Hematopoietic multipotent progenitor cell treated with erythropoietin and hydrocortisone succinate and interleukin-3 and kit ligand, for 6 days (in vitro differentiated cells): Measurements from ENCODE around the gene IL11.

Experiments
- DNase-seq: peaks from one replicate; pipeline ENCODE4 v3.0.0-alpha.2; 2015

Gene IL11

DNA sequence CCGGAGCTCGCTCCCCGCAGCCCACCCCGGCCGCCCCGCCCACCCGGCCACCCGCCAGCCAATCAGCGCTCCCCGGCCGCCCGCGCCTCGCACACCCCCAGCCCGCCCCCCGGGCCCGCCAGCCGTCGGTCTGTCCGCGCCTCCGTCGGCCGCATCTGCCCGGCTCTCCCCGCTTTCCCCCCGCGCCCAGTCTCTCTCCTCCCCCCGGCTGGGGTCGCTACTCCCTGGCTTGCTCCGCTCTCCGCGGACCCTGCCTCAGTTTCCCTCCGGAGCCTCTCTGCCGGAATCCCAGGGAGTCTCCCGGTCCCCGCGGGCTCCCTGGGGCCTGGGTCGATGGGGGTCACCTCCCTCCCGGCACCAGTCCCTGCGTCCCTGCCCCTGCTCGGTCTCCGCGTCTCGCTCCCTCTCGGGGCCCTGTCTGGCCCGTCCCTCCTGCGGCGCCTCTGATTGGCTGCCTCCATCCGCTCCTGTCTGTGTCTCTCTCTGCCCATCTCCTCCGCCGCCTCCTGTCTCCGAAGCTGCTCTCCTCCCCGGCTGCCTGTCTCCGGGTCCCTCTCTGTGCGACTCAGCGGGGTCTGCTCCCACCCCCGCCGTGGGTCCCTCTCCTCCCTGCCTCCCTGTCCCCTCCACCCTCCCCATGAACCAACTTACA is 484 bp downstream of the IL11 start:
- peak; percentile 57 for DNase-seq

DNA sequence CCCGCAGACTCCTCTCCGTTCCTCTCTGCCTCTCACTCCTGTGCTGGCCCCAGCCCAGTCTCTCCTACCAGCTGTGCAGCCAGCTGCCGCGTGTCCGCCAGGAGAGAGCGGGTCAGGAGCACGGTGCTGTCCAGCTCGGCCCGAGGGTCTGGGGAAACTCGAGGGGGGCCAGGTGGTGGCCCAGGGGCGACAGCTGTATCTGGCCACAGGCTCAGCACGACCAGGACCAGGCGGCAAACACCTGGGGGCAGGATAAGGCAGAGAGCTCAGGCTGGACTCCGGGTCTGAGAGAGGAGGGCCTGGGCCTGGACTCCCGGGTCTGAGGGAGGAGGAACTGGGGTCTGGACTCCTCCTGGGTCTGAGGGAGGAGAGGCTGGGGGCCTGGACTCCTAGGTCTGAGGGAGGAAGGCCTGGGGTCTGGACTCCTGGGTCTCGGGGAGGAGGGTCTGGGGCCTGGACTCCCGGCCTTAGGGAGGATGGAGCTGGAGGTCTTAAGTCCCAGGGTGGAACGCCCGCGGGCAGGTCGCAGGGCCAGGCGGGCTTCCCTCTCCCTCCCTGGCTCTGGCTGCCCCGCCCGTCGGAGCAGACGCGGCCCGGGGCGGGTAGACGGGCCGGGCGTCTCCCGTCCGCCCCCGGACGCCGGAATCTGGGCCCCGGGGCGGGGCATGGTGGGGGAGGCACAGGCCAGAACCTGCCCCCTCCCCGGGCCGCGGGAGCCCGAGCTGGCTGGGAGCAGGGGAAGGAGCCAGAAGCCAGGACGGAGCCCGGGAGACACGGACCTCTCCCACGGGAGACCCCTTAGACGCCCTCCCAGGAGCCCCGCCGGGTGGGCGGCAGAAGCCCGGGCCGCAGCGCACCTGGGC is 1.3 kb downstream of the IL11 start:
- peak; percentile 46 for DNase-seq

DNA sequence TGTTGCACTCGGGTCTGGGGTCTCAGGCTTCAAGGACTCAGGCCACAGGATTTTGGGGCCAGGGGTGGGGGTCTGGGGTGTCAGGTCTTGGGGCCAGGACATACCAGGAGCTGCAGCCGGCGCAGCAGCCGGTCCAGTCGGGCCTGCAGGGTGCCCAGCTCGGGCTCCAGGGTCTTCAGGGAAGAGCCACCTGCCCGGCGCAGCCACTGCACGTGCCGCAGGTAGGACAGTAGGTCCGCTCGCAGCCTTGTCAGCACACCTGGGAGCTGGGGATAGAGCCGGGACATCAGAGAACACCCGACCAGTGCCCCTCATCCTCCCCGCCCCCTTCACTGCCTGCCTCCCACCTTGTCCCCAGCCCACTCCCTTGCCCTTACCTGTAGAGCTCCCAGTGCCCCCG is 2.2 kb downstream of the IL11 start:
- DNase-seq = no peak

DNA sequence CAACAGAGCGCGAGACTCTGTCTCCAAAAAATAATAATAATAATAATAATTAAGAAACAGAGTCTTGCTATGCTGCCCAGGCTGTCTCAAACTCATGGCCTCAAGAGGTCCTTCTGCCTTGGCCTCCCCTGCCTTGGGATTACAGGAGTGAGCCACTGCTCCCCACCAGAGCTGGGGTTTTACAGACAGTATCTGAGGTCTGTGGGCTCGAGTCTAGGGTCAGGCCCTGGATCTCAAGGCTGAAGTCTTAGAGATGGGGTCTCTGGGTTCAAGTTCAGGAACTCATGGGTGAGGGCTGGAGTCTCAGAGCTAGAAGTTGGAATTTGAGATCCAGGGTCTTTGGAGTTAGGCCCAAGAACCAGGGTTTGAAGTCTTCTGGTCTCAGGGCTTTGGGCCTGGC is 3.5 kb downstream of the IL11 start:
- no peak for DNase-seq

DNA sequence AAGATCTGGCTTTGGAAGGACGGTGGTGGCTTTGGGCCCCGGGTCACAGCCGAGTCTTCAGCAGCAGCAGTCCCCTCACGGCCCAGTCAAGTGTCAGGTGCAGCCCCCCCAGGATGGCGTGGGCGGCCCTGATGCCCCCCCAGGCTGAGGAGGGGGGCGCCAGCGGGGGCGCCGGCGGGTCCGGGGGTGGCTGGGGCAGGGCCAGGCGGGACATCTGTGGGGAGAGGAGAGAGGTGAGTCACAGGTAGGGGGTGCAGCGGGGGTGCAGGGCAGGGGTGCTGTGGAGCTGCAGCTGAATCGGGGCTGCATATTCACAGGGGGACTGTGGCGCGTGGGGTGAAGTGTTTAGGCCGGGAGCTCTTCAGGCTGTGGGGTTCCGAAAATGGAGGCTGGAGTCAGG is 4.3 kb downstream of the IL11 start:
- no peak for DNase-seq

DNA sequence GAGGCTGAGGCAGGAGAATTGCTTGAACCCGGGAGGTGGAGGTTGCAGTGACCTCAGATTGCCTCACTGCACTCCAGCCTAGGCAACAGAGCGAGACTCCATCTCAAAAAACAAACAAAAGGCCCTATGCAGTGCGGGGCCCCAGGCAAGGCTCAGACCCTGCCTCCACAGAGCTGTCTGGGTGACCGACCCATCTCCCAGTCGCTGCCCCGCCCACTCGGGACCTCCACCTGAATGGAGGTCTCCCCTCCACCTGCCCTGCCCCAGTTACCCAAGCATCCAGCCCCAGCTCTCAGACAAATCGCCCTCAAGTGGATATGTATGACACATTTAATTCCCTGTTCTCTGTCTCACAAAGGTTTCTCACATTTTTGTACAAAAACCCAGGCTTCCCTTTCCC is 5.0 kb downstream of the IL11 start:
- no peak for DNase-seq

DNA sequence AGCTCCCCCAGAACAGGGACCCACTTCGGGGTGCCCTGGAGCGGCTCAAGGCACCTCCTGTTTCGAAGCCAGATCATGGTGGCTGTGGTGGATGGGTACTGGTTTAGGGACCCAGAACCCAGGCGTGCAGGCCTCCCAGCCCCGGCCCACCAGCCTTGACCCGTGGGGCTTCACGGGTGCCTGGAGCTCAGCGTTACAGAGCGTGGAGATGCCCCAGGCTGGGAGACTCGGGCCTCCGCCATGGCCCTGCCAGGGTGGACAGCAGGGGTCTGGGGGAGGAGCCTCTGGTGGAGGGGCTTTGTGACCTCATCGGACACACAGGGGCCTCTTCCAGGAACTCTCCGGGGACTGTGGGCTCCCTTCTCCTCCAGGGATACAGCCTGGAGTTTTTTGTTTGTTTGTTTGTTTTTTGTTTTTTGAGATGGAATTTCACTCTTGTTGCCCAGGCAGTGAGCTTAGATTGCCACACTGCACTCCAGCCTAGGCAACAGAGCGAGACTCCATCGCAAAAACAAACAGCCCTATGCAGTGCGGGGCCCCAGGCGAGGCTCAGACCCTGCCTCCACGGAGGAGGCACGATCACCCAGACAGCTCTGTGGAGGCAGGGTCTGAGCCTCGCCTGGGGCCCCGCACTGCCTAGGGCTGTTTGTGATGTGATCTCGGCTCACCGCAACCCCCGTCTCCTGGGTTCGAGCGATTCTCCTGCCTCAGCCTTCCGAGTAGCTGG is 7.1 kb downstream of the IL11 start, which contains the start of gene GARIN5B:
TSS of gene GARIN5B (minus strand) at position 271 of the 727 bp plus-strand sequence. CDS start at position 77, 194 bp downstream.
- DNase-seq = no peak

DNA sequence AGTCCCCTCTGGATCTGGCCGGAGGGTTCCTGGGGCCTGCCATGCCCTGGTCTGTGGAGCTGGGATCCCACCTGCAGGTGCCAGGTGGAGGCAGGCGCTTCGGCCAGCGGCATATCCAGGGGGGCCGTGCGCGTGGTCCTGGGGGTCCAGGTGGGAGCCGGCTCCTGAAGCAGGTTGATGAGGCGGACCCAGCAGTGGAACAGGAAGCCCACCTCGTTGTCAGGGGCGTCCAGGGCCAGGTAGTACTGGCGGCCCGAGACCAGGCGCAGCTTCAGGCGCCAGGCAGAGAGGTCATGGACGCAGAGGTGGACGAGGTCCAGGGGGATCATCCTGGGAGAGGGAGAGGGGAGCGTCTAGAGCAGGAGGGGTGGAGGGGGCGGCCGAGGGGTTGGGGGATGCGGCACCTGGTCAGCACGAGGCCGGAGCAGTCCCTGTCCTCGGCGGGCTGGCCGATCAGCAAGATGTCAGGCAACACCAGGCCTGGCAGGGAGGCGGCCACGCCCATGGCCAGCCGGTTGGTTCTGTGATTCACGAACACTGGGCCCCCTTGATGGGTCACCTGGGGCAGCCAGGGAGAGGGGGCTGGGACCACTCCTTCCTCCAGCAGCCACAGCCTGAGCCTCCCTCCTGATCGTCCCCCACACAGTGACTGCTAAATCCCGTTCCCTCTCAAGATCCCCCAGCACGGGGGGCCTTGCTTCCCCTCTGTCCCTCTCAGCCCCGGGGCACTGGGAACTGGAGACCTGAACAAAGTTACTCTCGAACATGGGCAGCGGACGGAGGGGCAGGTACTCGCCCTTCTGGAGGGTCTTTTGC is 7.9 kb downstream of the IL11 start:
- DNase-seq = no peak

DNA sequence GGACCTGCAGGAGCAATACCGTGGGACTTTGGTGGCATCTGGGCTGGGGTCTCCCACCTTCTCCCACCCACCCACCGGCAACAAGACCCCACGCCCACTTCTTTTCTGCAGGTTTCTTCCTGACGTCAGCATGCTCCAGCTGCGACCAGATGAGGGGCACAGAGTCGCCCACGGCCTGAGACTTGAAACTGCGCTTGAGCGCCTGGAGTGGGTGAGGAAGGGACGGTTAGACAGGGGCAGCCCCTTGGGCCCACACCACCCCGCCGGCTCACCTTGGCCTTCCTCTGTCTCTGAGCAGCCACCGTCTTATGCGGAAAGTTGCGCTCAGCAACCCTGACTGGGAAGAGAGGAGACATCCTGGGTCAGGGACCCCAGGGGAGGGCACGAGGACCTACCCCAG is 9.4 kb downstream of the IL11 start:
- no peak for DNase-seq

DNA sequence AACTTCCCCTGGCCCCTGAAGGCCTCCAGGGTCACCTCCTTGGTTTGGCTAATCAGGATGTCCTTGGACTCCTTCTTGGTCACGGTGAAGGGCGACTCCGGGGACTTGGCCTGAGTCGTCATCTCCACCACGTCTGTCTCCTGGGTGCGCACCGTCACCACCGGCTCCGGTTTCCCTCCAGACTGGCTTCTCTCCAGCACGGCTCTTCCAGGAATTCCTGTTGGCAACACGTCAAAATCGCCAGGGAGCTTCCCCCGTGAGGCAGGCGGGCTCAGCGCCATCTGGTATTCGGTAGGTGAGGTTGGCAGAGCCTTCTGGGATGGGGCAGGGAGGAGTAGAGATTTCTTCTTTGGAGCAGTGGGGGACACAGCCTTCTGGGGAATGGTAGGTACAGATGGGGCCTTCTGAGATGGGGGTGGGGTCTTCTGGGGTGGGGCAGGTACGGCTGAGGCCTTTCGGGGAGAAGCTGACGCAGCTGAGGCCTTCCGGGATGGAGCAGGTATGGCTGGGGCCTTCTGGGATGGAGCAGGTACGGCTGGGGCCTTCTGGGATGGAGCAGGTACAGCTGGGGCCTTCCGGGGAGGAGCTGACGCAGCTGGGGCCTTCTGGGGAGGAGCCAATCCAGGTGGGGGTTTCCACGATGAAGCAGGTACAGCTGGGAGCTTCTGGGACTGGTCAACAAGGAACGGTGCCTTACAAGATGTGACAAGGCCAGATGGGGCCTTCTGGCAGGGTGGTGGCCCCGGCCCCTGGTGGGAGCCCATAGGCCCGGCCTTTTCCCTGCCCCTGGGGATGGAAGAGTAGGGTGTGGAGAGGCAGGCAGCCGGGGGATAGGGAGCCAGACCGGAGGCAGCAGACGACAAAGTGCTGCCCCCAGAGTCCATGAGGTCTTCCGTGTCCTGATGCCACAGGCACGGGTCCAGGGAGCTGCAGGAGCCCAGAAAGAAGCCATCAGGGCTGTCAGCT is 11.0 kb downstream of the IL11 start:
- no peak for DNase-seq

DNA sequence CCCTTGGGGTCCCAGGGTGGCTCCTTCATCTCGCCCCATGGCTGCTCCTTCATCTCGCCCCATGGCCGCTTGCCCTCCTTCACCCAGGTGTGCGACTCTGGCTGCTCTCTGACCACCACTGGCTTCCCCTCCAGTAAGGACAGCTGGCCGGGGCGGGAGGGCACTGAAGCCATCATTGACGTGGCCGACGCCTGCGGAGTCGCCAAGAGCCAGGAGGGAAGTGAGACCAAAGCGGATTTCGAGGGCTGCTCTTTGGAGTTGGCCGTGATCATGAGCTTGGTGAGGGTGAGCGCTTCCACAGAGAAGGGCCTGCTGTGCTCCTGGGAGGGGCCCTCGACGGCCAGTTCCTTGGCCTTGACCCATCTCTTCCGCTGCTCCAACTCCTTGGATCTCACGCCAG is 11.8 kb downstream of the IL11 start:
- DNase-seq = no peak

DNA sequence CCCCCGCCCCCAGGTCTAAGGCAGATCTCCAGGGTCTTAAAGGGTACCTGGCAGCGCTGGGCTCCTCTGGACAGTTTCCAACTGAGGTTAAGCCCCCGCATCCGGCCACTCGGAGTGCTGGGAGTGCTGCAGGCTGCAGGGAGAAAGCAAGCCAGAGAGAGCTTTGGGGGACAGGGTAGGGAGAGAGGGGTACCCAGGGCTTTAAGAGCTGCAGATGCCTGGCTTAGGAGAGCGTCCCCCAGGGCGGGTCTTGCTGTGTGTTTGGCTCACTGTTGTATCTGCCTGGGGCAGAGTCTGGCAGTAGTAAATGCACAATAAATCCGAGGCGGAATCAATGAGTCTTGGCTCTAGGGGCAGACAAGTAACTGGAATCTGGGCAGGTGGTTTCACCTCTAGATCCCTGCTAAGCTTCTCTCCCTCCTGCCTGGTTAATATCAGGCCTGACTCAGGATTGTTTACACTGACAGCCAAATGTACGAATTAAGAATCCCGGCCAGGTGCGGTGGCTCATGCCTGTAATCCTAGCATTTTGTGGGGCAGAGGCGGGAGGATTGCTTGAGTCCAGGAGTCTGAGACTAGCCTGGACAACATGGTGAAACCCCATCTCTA is 14.9 kb downstream of the IL11 start:
- no peak for DNase-seq

DNA sequence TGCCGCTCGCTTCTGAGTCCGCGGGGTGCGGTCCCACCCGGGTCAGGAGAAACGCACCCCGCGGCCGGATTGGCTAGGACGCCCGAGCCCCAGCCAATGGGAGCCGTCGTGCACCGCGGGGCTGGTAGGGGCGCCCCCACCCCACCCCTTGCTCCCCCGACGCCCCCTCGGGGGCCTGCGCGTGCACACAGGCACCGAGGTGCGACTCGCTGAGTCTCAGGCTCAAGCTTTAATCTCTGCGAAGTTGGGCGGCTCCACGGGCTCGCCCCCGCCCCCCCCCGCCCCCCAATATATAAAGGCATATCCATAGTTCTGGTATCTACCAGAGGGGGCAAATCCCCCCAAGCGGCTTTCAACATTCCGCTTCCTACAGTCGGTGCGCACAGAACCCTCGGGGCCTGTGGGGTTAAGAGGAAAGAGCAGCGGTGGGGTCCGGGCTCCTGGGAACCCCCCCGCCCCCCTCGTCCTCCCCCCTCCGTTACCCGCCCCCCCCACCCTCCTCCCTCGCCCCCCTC is 15.5 kb downstream of the IL11 start, which contains the start of gene COX6B2:
TSS of gene COX6B2 (minus strand) at position 22 of the 515 bp plus-strand sequence. CDS start 198 bp downstream, outside the sequence.
- peak; percentile 42 for DNase-seq

DNA sequence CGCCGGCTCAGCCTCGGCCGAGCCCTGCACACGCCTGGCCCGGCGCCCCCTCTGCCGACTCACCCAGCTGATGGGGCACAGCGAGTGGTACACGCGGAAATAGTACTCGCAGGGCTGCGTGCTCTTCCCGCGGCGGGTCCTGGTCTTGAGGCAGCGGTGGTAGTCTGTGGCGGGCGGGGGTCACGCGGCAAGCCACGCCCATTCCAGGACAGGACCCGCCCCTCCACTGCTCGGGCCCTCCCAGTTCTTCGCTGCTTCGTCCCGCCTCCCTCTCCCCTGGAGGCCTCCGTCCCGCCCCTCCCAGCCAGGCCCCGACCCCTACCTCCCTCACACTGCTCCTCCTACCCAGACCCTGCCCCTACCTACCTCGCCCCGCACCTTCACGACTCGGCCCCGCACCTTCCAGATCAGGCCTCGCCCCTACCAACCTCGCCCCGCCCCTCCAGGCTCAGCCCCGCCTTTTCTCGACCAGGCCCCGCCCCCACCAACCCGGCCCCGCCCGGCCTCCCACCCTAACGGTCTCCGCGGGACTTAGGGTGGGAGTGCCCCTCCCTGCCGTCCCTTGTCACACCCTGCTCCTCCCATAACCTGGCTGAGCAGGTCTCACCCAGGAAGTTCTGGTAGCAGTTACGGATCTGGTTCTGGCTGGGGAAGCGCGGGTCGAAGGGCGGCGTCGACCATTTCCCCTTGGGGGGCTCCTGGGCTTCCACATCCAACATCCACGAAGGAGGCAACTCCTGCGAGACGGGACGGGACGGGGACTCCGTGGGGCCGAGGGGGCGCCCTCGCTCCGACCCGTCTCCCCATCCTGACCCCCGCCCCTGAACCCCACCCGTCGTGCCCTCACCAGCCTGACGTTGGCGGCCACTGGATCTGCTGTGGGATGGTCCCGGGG is 16.2 kb downstream of the IL11 start:
- peak; percentile 75 for DNase-seq

DNA sequence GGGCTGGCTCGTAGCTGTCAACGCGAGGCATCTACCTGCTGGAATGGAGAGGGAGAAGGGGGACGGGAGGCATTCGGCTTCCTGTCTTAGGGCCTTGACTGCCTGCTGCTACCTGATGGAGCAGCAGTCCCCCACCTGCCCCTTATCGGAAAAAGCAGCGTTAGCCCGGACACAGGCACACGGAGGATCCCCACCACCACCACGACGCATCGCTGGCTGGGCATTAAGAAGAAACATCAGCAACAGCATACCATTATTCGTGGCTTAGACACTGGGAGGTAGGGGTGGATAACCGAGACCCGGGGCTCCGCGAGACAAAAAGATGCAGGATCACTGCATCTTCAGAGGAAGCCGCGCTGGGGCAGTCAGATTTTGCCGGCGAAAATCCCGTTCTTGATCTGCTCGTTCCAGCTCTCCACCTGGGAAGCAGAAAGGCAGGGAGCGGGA is 16.9 kb downstream of the IL11 start:
- no peak for DNase-seq

DNA sequence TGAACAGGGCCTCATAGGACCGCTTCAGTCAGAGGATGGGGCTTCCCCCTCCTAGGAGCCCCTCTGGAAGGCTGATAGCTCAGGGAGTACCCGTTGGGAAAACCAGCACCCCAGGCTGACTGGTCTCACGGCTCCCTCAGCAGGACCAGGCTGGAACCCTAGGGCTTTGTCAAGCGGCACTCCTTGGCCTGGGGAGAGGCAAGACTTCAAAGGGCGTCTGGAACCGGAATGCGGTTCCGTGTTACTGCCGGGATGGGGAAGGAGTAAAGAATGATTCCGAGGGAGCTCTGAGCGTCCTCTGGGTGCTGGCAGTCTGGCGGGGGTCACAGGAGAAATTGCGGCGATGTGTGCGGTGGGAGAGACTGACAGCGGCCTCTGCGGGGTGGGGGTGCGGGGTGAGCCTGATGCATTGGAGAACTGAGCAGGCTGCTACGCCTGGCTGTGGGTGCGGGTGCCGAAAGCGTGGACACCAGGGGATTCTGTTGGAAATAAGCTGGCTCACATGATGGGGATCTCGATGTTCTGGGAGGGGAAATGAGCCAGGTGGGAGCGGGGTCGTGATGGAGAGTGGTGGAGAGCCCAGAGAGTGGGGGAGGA is 17.6 kb downstream of the IL11 start:
- no peak for DNase-seq

DNA sequence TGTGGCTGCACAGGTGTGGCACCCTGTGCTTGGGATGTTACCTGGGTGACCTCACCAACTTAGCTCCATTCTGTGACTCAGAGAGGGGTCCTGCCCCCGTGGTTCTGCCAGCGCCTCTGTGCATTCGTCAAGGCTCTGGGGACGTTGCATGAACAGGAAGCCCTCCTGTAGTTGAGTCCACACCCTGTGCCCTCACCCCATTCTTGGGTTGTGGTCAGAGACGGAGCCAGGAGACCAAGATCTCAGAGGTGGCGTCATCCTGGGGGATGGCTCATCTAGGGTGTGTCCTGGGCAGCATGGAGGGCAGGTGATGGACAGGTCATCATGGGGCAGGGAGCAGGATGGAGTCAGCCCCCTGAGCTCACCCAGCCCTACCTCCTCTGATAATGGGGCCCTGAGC is 18.2 kb downstream of the IL11 start:
- no peak for DNase-seq

DNA sequence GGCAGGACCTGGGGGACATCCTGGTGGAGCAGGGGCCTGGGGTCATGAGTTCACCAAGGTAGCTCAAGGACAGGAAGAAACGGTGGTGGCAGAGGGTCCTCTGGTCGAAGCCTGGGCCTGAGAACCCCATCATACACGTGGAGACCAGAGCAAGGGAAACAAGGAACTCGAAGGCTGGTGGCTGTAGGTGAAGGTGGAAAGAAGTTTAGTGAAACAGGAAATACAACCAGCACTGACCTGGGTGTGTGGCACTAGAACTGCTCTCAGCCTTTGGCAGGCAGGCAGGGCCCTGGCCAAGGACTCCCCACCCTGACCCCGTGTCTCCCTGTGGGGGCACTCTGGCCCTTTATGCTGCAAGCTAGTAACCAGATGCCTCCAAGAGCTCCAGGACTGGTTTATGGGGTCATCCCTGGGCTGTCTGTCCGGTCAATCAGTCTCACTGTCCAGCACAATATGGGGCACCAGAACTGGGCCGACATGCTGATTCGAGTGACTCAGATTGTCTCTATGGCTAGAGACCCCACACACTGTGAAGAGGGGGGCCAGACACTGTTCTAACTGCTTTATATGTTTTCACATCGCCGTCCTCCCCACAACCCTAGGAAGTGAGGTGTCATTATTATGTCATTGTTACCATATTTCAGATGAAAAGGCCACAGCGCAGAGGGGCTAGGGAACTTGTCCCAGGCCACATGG is 19.5 kb downstream of the IL11 start:
- no peak for DNase-seq
